Activated CD8-positive, alpha-beta memory T cell treated with anti-CD3 and anti-CD28 coated beads, Interleukin-2, amount 50 U/mL, for 1 hour (primary cell): Measurements from ENCODE around the gene LRFN4.

Source experiments
- DNase-seq: peaks from one replicate; pipeline ENCODE4 v3.0.0-alpha.2; 2020; ENCODE audit errors: extremely low read depth

Gene LRFN4

DNA sequence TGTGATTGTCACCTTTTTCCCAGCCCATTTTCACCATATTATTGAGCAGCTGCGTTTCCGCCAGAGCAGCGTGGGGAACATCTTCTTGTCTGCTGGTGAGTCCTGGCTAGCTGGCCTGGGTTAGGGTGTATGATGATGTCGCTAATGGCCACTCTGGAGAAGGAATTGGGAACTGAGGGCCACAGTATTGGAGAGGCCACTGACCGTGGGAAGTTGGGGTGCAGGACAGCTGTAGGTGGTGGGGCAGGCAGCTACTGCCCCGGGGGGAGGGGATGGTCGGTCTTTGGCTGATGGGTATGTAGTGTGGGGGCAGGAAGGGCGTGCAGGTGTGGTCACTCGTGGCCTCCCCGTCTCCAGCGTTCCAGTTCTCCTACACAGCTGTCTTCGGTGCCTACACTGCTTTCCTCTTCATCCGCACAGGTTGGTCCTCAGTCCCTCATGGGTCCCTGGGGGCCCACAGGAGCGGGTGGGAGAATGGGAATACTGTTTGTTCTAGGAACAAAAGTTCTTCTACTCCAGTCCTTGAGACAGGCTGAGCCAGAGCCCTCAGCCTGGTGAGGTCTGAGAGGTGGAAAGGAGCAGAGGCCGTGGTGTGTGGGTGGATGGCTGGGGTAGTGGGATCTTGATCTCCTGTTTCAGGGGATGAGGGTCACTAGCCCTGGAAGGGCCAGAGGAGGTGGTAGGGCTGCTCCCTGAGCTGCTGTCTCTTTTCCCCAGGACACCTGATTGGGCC lies 11.6 kb upstream of the LRFN4 start:
- no peak for DNase-seq

DNA sequence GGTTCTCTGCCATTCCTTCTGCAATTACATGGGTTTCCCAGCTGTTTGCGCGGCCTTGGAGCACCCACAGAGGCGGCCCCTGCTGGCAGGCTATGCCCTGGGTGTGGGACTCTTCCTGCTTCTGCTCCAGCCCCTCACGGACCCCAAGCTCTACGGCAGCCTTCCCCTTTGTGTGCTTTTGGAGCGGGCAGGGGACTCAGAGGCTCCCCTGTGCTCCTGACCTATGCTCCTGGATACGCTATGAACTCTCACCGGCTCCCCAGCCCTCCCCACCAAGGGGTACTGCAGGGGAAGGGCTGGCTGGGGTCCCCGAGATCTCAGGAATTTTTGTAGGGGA lies 11.0 kb upstream of the LRFN4 start:
- DNase-seq: no peak

DNA sequence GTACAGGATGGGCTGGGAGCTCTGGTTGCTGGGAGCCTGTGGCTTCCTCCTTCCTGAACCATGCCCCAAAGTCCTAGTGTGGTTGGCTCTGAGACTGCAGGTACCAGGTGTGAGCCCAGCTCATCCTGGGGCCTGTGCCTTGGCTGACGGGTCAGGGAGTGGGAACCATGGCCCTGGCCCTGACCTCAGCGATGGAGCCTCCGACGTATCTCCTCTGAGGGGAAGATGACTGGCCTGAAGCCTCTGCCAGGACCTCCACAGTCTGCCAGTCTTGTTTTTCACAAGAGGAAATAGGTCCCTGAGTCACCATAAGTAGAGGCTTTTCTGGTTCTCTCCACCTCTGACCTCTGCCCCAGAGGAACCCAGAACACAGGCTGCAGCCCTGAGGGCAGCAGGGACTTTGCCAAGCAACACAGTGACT lies 10.2 kb upstream of the LRFN4 start:
- no peak for DNase-seq

DNA sequence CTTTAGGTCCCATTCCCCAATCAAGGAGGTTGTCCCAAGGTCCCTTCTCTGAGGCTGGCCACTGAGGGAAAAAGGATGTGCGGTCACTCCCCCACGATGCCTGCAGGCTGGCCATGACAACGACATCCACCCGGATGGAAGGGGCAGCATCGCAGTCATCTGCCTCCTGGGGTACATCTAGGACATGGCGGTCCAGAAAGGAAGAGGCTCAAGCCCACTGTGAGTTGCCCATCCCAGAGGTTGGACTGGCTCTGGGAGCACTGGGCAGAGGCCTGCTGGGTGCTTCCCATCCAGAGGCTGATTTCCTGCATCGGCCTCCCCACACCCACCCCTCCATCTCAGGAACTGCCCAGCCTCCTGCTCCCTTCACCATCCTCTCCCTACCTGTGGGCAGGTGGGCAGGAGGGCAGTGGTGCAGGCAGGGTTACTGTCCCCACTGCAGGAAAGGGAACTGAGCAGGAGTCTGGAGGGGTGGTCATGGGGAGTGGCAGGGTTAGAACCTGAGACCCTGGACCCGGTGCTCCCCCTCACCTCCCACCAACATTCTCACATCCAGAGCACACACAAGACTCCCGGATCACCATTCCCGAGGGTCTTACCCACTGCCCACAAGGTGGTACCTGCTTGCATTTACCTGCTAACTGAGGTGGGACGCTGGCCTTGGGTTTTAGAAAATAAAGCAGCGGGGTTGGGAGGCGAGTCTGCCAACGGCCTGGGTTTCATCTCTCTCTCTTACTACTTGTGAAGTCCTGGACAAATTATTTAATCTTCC lies 9.2 kb upstream of the LRFN4 start:
- DNase-seq: no peak

DNA sequence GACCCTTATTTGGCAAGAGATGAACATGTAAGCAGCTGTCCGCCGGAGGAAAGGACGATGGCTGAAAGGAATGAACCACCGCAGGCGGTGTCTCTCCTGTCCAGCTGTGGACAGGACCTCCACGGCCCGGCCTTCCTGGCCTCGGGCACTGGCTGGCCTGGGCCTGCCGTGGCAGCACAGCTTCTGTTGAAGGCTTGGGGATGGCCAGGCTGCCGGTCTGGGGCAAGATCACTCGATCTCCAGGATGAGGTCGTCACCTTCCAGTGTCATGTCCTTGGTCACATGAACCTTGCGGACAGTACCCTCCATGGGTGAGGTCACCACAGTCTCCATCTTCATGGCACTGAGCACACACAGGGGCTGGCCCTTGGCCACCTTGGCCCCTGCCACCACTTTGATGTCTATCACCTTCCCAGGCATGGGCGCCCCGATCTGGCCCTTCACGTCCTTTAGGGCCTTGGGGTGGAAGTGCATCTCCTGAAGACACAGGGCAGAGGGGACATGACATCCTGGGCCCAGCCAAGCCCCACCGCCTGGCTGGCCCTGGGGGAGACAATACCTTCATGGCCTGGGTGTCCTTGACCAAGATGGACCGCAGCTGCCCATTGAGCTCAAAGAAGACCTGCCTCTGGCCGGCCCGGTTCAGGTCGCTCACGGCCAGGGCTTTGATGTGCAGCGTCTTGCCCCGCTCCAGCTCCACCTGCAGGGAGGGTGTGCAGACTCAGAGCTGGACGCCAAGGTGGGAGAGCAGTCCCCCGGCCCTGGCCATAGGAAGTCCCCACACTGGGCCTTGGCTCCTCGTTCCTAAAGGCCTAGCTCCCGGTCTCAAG lies 8.0 kb upstream of the LRFN4 start:
- no peak for DNase-seq

DNA sequence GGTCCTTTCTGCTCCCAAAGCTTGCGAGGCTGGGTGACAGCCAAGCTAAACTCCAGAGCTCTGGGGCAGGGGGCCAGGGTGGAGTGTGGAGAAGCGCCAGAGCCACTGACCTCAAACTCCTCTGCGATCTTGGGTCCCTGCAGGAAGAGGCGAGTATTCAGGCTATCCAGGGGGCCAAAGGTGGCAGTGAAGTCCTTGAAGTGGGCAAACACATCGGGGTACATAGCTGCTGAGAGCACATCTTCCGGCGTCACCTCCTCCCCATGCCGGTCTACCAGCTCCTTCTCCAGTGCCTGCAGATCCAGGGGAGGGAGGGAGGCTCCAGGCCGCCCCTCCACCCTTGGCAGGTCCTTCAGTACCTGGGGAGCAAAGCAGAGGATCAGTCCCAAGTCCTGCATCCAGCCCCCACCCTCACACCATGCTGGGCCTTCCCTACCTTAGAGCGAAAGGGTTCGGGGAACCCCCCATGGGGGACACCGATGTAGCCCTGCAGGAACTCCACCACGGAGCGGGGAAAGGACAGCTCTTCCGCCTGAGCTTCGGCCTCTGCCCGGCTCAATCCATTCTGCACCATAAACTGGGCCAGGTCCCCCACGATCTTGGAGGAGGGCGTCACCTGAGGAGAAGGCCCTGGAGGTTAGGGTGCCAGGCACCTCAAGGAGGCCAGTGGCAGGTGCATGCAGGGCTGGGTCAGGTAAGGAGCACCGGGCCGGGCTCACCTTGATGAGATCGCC lies 7.2 kb upstream of the LRFN4 start:
- DNase-seq: no peak

DNA sequence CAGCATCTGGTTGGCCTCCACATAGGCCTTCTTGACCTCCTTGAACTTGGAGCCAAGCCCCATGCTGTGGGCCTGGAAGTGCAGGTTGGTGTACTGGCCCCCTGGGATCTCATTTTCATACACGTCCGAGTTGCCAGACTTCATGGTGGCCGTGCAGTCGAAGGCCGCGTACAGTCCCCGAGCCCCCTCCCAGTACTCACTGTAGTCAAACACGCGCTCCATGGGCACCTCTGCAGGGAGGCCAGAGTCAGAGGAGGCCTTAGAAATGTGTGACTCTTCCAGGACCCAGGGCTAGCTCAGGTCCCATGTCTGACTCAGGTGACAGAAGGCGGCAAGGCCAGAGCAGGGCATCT lies 6.7 kb upstream of the LRFN4 start:
- no peak for DNase-seq

DNA sequence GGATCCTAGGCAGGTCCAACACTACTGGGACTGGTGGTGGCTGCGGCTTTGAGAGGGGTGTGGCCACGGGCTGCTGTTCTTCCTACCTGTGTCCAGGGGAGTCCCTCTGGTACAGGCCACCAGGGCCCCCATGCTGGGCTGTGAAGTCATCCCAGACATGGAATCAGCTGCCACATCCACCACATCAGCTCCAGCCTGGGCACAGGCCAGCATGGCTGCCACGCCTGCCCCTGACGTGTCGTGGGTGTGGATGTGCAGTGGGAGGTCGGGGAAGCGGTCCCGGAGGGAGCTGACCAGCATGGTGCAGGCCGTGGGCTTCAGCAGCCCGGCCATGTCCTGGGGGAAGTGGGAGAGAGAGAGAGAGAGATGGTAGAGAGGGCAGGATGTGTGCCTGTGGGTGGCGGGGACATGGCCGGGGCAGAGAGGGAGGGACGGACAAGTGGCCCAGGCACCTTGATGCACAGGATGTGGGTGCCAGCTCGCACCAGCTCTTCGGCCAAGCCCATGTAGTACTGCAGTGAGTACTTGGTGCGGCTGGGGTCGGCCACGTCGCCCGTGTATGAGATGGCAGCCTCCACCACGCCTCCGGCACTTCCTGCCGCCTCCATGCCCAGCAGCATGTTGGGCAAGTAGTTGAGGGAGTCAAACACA lies 6.2 kb upstream of the LRFN4 start:
- DNase-seq: no peak

DNA sequence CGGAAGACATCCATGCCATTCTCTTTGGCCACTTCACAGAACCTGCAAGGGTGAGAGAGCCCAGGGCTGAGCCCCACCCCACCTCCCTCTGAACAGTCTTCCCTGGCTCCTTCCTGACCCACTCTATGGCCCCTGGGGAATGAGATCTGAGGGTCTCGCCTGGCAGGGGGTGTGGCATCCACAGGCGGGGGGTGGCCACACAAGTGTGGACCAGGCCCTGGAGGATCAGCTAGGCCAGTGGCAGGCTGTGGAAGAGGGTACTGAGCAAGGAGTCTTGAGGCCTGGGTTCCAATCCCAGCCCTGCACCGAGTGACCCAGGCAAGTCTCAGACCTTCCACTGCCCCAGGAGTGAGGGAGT lies 5.6 kb upstream of the LRFN4 start:
- no peak for DNase-seq

DNA sequence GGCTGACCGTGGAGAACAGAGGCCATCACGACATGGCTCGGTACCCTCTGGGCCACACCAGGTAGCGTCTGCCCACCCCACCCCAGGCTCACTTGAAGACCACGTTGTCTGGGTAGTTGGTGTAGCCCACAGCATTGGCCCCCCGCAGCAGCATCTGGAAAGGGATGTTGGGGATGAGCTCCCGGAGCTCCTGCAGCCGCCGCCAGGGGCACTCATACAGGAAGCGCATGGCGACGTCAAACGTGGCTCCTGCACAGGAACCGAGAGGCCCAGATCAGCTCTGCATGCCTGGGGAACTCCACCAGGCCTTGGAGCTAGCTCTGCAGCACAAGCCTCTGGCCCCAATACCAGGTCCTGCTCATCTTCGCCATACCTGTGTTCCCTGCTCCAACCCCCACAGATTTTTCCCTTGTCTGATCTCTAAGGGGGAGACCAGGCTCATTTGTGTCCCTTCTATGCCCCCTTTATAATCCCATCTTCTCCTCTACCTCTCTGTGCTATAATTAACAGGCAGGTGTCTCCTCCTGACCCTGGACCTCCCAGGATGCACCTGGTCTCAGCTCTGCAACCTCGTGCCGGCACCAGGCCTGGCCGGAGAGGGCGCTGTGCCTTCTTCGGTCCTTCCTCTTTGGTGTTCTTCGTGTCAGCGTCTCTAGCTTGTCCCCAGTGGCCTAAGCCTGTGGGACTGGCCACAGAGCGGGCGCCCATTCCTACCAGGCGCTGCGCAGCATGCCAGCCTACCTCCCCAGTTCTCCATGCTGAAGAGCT lies 5.0 kb upstream of the LRFN4 start:
- DNase-seq: no peak

DNA sequence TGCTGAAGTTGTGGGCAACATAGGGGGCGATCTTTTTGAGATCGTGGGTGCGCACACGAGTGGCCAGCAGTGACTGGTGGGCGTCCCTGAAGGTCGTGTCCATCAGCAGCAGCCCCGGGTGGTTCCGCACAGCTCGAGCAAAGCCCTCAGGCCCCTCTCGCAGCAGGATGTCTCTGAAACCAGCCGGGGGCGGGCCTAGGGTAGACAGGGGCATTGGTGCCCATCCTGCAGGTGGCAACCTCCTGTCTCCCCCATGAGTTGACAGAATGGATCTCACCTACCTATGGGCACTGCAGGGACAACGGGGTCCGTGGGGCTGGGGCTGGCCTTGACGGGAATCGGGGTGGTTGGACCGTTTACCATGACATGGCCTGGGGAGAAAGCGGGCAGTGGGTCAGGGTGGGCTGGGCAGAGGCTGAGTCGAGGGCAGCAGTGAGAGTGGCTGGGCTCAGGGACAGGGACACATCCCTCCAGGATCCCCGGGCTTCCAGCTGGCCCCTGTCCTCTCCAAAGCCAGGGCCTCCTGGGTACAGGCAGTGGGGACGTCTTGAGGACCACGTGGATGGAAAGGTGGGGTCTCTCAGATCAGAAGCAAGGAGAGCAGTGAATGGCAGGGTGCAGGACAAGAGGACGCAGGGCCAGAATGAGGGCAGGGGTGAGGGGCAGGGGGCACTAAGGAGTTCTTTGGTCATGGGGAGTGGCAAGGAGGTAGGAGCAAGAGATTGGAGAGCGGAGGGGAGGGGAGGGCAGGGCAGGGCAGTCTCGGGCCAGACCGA lies 4.2 kb upstream of the LRFN4 start:
- no peak for DNase-seq

DNA sequence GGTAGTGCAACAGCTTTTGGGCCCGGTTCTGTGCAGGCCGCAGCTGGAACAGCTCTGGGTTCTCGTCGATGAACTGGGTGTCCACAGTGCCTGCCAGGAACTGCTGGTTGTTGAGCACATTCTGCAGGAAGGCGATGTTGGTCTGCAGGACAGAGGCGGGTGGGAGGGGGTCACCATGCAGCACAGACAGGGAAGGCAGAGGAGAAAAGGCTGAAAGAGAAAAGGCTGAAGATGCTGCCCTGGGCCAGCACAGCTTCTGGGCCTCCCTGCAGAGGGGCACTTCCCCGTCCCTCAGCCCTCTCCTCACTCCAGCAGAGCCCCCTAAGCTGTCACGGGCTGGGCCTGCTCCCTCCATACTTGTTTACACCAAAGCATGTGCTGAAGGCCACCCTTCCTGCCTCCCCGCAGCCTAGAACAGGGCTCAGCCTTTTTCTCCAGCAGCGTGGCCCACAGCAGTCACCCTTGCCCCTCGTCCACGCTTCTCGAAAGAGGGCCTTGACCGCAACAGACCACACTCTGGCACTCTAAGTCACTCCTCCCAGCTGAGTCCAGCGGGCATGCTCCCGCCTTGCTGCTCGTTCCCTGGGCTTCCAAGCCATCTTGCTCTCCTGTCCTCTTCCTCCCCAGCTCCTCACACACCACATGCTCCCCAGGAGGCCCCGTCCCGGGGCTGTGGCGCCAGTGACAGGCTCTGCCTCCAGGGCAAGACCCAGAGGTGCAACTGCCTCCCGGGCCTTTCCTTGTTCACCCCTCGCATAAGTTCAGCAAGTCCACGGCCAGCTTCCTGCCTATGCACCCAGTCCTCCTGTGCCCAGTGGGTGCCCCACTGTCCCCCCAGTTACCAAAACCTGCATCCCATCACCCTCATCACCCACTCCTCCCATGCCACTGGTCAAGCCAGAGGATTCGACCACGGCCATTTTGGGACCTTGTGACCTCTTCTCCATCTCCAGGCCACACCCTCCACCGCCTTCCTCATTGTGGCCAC lies 3.3 kb upstream of the LRFN4 start:
- DNase-seq: no peak

DNA sequence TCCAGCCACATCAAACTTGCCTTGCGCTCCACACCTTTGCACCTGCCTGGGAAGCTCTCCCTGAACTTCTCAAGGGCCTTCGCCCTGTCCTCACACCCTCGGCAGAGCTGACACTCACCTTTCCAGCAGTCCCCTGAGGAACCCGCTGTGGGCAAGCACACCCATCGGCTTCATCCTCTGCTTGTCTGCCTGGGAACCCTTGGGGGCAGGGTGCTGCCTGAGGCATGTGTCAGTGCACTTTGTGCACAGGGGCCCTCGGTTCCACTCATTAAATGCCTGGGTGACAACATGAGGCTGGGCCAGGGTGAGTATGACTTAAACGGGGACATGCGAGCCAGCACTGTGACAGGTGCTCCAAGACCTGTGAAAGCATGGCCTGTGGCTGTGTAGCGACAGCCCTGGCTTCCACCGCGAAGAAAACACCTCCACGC lies 2.6 kb upstream of the LRFN4 start:
- no peak for DNase-seq

DNA sequence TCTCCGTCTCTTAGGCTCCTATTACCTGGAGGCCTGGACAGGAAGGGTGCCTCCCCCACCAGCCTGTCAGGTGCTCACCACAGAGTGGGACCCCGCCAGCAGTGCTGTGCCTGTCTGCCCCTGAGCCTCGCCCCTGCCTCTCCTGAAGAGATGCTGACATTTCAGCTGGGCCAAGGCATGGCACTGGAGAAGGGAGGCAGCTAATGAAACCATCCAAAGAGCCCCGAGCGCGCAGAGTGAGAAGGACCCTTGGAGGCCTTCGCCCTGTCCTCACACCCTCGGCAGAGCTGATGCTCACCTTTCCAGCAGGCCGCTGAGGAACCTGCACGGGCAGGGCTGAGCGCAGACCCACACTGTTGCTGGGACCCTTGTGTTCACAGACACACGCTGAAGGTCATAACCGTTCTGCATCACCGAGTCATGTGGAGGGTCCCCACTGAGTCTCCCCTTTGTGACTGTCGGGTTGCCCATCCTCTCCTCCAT lies 2.1 kb upstream of the LRFN4 start:
- no peak for DNase-seq

DNA sequence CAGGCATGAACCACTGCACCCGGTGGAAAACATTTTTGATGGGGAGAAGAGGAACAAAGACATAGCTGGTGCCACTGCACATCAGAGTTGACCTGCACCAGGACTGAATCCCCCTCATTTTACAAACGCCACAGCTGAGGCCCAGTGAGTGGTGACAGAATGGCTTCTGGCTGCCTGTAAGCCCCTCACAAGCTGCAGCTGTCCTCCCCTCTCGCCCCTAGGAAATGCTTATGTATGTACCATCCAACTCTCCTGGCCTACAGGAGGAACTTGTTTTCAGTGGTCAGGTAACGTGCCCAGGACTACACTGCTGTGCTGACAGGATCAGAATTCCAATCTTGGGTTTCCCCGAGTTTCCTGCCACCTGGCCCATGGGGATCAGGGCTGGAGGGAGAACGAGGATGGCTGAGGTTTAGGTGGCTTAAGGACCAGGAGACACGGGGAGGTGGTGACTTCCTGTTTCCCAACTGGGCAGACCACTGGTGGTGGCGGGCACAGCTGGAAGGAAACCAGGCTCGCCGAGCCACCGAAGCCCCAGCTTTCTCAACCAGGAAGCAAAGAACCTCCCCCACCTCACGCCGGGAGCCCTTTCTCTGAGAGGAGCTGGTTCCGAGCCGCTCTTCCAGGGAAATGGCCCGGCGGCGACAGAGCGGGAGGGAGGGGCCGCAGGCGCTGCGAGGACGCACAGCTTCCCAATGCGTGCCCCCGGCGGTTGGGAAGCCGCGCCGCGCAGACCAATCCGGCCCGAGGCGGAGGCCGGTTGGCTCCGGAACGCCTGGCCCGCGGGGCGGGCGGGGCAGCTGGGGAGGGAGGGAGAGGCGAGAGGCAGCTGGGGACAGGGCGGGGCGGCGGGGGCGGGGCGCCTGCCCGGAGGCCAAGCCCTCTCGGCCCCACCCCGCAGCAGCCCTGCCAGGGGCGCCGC lies 1.0 kb upstream of the LRFN4 start:
- DNase-seq: no peak

DNA sequence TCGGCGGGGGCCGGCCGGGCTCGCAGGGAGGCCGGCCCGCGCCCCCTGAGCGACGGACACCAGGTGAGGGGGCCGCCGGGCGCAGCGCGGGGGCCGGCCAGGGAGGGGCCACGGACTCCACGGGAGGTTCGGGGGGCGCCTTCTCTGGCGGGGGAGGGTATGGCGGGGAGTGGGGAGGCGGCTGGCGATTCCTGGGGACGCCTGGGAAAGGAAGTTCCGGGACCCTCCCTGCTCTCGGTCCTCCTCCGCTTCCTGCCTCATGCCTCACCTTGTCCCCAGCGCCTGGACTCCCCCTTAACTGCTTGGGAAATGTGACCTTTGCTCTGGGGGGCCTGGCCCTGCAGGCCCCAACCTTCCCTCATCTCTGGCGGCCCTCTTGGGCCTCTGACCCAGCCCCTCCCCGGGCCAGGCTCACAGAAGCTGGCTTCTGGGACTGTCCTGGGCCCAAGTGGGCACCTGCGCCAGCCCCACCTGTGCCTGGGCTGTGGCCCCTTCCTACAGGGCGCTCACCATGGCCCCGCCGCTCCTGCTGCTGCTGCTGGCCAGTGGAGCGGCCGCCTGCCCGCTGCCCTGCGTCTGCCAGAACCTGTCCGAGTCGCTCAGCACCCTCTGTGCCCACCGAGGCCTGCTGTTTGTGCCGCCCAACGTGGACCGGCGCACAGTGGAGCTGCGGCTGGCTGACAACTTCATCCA lies 516 bp downstream of the LRFN4 start:
- no peak for DNase-seq

DNA sequence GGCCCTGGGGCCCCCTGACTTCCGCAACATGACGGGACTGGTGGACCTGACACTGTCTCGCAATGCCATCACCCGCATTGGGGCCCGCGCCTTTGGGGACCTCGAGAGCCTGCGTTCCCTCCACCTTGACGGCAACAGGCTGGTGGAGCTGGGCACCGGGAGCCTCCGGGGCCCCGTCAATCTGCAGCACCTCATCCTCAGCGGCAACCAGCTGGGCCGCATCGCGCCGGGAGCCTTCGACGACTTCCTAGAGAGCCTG lies 992 bp downstream of the LRFN4 start:
- no peak for DNase-seq
